Liver (tissue), 9 donors: ENCODE measurements around the gene RYR2. TPM values are rescaled to one million over a fixed set of nuclear protein-coding genes. Genes with fewer than 3 reads are reported as not detected.

Experiments used
- DNase-seq: peaks from one replicate; pipeline ENCODE4 v3.0.0-alpha.2; 2017; ENCODE audit warnings: low spot score
- H3K27ac ChIP-seq, 2 donors: one replicate each; pipeline ENCODE4 v1.7.0; 2013; ENCODE audit warnings: inconsistent platforms in 2 of 2, low read length in 2 of 2, control low read depth in 1 of 2, low read depth in 1 of 2, mild to moderate bottlenecking in 1 of 2
- H3K27me3 ChIP-seq, 4 donors: one replicate each; pipeline versions ENCODE4 v1.6.1 to v1.7.0; 2013; ENCODE audit warnings: low read length in 3 of 4, inconsistent platforms in 1 of 4, mild to moderate bottlenecking in 1 of 4, moderate library complexity in 1 of 4; ENCODE audit not compliant: control insufficient read depth in 4 of 4, insufficient read depth in 4 of 4
- H3K36me3 ChIP-seq, 4 donors: one replicate each; pipeline versions ENCODE4 v1.6.1 to v1.7.0; 2013; ENCODE audit warnings: low read length in 3 of 4, mild to moderate bottlenecking in 3 of 4, low read depth in 1 of 4, moderate library complexity in 1 of 4; ENCODE audit not compliant: control insufficient read depth in 4 of 4, insufficient read depth in 3 of 4
- H3K4me1 ChIP-seq, 4 donors: one replicate each; pipeline versions ENCODE4 v1.6.1 to v1.7.0; 2013; ENCODE audit warnings: low read length in 3 of 4, mild to moderate bottlenecking in 3 of 4, moderate library complexity in 1 of 4; ENCODE audit not compliant: control insufficient read depth in 4 of 4, insufficient read depth in 4 of 4
- H3K4me3 ChIP-seq, 3 donors: one replicate each; pipeline versions ENCODE4 v1.6.1 to v1.7.0; 2013; ENCODE audit warnings: low read length in 3 of 3, control low read depth in 1 of 3, low read depth in 1 of 3, mild to moderate bottlenecking in 1 of 3
- H3K9ac ChIP-seq, 2 donors: one replicate each; pipeline ENCODE4 v1.7.0; 2013; ENCODE audit warnings: low read length in 2 of 2, mild to moderate bottlenecking in 2 of 2, moderate library complexity in 2 of 2, control low read depth in 1 of 2, low read depth in 1 of 2
- H3K9me3 ChIP-seq, 4 donors: one replicate each; pipeline versions ENCODE4 v1.6.1 to v1.7.0; 2013; ENCODE audit warnings: low read length in 3 of 4; ENCODE audit not compliant: control insufficient read depth in 4 of 4
- ATF3 ChIP-seq: IDR thresholded peaks from 2 replicates; pipeline ENCODE4 v1.6.1; 2016; ENCODE audit warnings: antibody characterized with exemption
- CTCF ChIP-seq: fragments of 150-350 bp; IDR thresholded peaks from 2 replicates; pipeline ENCODE4 v1.5.1; 2017; ENCODE audit warnings: improper control_type of control experiment, low read depth, low read length; ENCODE audit not compliant: missing input control
- EGR1 ChIP-seq, 2 donors: IDR thresholded peaks; 2 replicates each; pipeline ENCODE4 v1.6.1; 2016 to 2018; ENCODE audit warnings: antibody characterized with exemption in 2 of 2, low read depth in 2 of 2
- FOXA1 ChIP-seq: IDR thresholded peaks from 2 replicates; pipeline ENCODE4 v1.6.1; 2016; ENCODE audit warnings: antibody characterized with exemption
- FOXA2 ChIP-seq: IDR thresholded peaks from 2 replicates; pipeline ENCODE4 v1.6.1; 2016; ENCODE audit warnings: antibody characterized with exemption
- GABPA ChIP-seq, 2 donors: IDR thresholded peaks in 1 of 2; conservative IDR thresholded peaks in 1 of 2; 2 replicates each; pipeline ENCODE4 v1.6.1; 2016; ENCODE audit warnings: antibody characterized with exemption in 2 of 2, mild to moderate bottlenecking in 1 of 2, moderate library complexity in 1 of 2
- HNF4G ChIP-seq: IDR thresholded peaks from 2 replicates; pipeline ENCODE4 v1.6.1; 2016; ENCODE audit warnings: antibody characterized with exemption
- JUND ChIP-seq, 2 donors: IDR thresholded peaks; 2 replicates each; pipeline ENCODE4 v1.6.1; 2016; ENCODE audit warnings: antibody characterized with exemption in 2 of 2
- MAX ChIP-seq: IDR thresholded peaks from 2 replicates; pipeline ENCODE4 v1.6.1; 2016; ENCODE audit warnings: antibody characterized with exemption
- NR2F2 ChIP-seq: IDR thresholded peaks from 2 replicates; pipeline ENCODE4 v1.6.1; 2016; ENCODE audit warnings: antibody characterized with exemption
- RAD21 ChIP-seq, 2 donors: IDR thresholded peaks; 2 replicates each; pipeline ENCODE4 v1.6.1; 2016; ENCODE audit warnings: antibody characterized with exemption in 2 of 2, mild to moderate bottlenecking in 2 of 2
- REST ChIP-seq: IDR thresholded peaks from 2 replicates; pipeline ENCODE4 v1.6.1; 2016; ENCODE audit warnings: antibody characterized with exemption, mild to moderate bottlenecking
- RXRA ChIP-seq, 2 donors: IDR thresholded peaks; 2 replicates each; pipeline ENCODE4 v1.6.1; 2017 to 2018; ENCODE audit warnings: antibody characterized with exemption in 2 of 2, mild to moderate bottlenecking in 1 of 2
- SP1 ChIP-seq: IDR thresholded peaks from 2 replicates; pipeline ENCODE4 v1.6.1; 2018; ENCODE audit warnings: antibody characterized with exemption, mild to moderate bottlenecking
- TAF1 ChIP-seq: conservative IDR thresholded peaks from 2 replicates; pipeline ENCODE4 v1.6.1; 2016; ENCODE audit warnings: antibody characterized with exemption, mild to moderate bottlenecking
- YY1 ChIP-seq: IDR thresholded peaks from 2 replicates; pipeline ENCODE4 v1.6.1; 2016; ENCODE audit warnings: antibody characterized with exemption, mild to moderate bottlenecking
- ZBTB33 ChIP-seq: IDR thresholded peaks from 2 replicates; pipeline ENCODE4 v1.6.1; 2016; ENCODE audit warnings: antibody characterized with exemption
- WGBS: extraction: QIAGEN DNeasy Blood & Tissue Kit; methylation state at CpG from one replicate; pipeline ENCODE4 v1.1.7; 2013; 5-methylcytosine and 5-hydroxymethylcytosine counted together
- polyA plus RNA-seq, 2 donors: library from polyadenylated mRNA; stranded (reverse) in 1 of 2; unstranded in 1 of 2; fragments of 200-250 nt in 1 of 2; fragments of >200 nt in 1 of 2; fragmentation: Nextera tagmentation in 1 of 2; extraction: Ambion mirVana in 1 of 2; gene quantifications; one replicate each; pipeline versions ENCODE4 v1.2.1 to v1.2.3, GENCODE V29; 2013 to 2015
- total RNA-seq, 2 donors: library from RNA; depleted of rRNA; stranded (reverse); fragments of >200 nt; gene quantifications; one replicate each; pipeline ENCODE4 v1.2.3, GENCODE V29; 2014
- donor health status: healthy.
- donor health status: healthy.
- donor health status: healthy.
- donor health status: healthy.
- donor health status: healthy.

RYR2 gene
- total and polyA plus RNA-seq, 4 donors: 0.06 to 0.75 (median 0.31) TPM

GRCh38 chr1:236994450-236994849, 47.5 kb upstream of the RYR2 start:
- no peak for DNase-seq
- Histone ChIP-seq H3K27me3 (no peaks in the 10 kb centered on the region), H3K4me3 (no peak overlapping the region), H3K27ac (no peak overlapping the region), H3K4me1 (no peaks in the 10 kb centered on the region), H3K36me3 (no peaks in the 10 kb centered on the region), H3K9me3 (peaks cover 0 to 5% (median 5%) of the 10 kb centered on the region in 4 donors), H3K9ac (no peak overlapping the region)
- TF ChIP-seq ATF3 (no peak), JUND (IDR thresholded peaks at IDR 0.05) (no peak), REST (no peak), NR2F2 (no peak), RAD21 (IDR thresholded peaks at IDR 0.05) (no peak), RXRA (IDR thresholded peaks at IDR 0.05) (no peak), CTCF (no peak), FOXA1 (no peak), EGR1 (IDR thresholded peaks at IDR 0.05; ENCODE audit: low read depth in 2 of 2) (no peak), MAX (no peak), GABPA (IDR thresholded peaks at IDR 0.05 in 1 of 2, conservative IDR thresholded peaks at IDR 0.05 in 1 of 2) (no peak), YY1 (no peak), SP1 (no peak), FOXA2 (no peak), TAF1 (no peak), ZBTB33 (no peak), HNF4G (no peak)
- WGBS: 95% methylated on average over 1 of the region's 1 CpG

GRCh38 chr1:236997361-236997760, 44.6 kb upstream of the RYR2 start:
- no peak overlapping the region for H3K4me3 ChIP-seq
- no peaks in the 10 kb centered on the region for H3K4me1 ChIP-seq
- no peak overlapping the region for H3K27ac ChIP-seq
- H3K36me3 ChIP-seq: no peaks in the 10 kb centered on the region
- 86% methylated on average over 11 of the region's 11 CpGs for WGBS
- no peaks in the 10 kb centered on the region for H3K27me3 ChIP-seq
- no peak overlapping the region for H3K9ac ChIP-seq
- no peak for TF ChIP-seq EGR1 (IDR thresholded peaks at IDR 0.05; ENCODE audit: low read depth in 2 of 2)
- no peak for TF ChIP-seq REST
- TF ChIP-seq YY1: no peak
- H3K9me3 ChIP-seq: no peaks in the 10 kb centered on the region
- no peak for DNase-seq
